Vagina (tissue), 2 donors: Measurements from ENCODE around the gene MYRF.

Experiments
- POLR2A ChIP-seq, 2 donors: fragments of 450-650 bp; IDR thresholded peaks; one replicate each; pipeline ENCODE4 v1.6.1; 2017; ENCODE audit warnings: antibody characterized with exemption in 2 of 2, mild to moderate bottlenecking in 2 of 2, moderate library complexity in 2 of 2
- POLR2AphosphoS5 ChIP-seq, 2 donors: sonication (generic); formaldehyde crosslinking; IDR thresholded peaks; one replicate each; pipeline ENCODE4 v1.9.0; 2017; ENCODE audit warnings: antibody characterized with exemption in 2 of 2, mild to moderate bottlenecking in 2 of 2, low read depth in 1 of 2; ENCODE audit not compliant: insufficient read depth in 1 of 2
- TF ChIP-seq, protein P1 (sequence below), 3 experiments: fragments of 450-650 bp in 2 of 3; fragments of 200-600 bp in 1 of 3; sonication (generic) in 1 of 3; IDR thresholded peaks; one replicate each; pipeline ENCODE4 v1.5.1; 2017 to 2019; ENCODE audit warnings: antibody characterized with exemption in 3 of 3, mild to moderate bottlenecking in 2 of 3, moderate library complexity in 2 of 3

DNA sequence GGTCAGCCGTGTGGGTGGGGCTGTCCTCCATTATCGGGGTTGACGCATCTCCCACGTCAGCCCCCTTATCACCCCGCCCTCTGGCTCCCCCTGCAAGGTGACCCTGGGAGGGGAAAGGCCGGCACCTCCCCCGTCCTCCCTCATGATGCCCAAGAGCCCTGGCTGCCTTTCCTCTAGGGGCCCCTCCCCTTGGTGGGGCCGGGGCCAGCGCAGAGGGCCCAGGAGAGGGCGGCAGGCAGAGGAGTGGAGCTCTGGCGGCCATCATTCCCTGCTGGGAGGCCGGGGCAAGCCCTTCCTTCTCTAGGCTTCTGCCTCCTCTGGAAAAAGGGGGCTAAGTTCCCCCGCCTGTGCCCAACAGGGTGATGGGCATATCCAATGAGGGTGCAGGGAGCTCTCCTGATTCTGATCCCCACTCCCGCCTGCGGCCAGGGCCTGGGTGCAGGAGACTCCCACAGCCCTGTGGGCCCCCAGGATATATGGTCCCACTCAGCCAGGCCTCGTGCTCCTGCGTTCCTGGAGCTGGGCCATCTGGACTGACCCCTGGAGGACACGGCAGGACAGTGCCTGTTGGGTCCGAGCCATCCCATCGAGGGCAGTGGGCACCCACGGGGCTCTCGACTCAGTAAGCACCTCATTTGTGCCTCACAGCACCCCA, 12.3 kb downstream of the MYRF start:
- TF ChIP-seq, protein P1, sequence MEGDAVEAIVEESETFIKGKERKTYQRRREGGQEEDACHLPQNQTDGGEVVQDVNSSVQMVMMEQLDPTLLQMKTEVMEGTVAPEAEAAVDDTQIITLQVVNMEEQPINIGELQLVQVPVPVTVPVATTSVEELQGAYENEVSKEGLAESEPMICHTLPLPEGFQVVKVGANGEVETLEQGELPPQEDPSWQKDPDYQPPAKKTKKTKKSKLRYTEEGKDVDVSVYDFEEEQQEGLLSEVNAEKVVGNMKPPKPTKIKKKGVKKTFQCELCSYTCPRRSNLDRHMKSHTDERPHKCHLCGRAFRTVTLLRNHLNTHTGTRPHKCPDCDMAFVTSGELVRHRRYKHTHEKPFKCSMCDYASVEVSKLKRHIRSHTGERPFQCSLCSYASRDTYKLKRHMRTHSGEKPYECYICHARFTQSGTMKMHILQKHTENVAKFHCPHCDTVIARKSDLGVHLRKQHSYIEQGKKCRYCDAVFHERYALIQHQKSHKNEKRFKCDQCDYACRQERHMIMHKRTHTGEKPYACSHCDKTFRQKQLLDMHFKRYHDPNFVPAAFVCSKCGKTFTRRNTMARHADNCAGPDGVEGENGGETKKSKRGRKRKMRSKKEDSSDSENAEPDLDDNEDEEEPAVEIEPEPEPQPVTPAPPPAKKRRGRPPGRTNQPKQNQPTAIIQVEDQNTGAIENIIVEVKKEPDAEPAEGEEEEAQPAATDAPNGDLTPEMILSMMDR (IDR thresholded peaks at IDR 0.05): no peak
- no peak for TF ChIP-seq POLR2A (IDR thresholded peaks at IDR 0.05)
- no peak for TF ChIP-seq POLR2AphosphoS5 (IDR thresholded peaks at IDR 0.05; ENCODE audit: insufficient read depth in 1 of 2, low read depth in 1 of 2)
